Prostate gland (tissue), 2 donors: ENCODE results near the gene NHERF2. TPM values are rescaled to one million over a fixed set of nuclear protein-coding genes. Genes with fewer than 3 reads are reported as not detected.

Experiments used
- DNase-seq: peaks from one replicate; pipeline ENCODE4 v3.0.0-alpha.2; 2019; ENCODE audit warnings: low spot score
- H3K27ac ChIP-seq, 2 donors: fragments of 200-600 bp; sonication (generic); 2 replicates each; pipeline ENCODE4 v1.5.1; 2017 to 2019
- H3K27me3 ChIP-seq: fragments of 200-600 bp; sonication (generic); replicated peaks from 2 replicates; pipeline ENCODE4 v1.5.1; 2019; ENCODE audit not compliant: insufficient read depth
- H3K36me3 ChIP-seq, 2 donors: fragments of 200-600 bp; sonication (generic); 1 replicate in 1 of 2; 2 replicates in 1 of 2; pipeline versions ENCODE4 v1.5.1 to v1.8.1; 2017 to 2019
- H3K4me1 ChIP-seq: fragments of 200-600 bp; sonication (generic); replicated peaks from 2 replicates; pipeline ENCODE4 v1.5.1; 2019
- H3K4me3 ChIP-seq, 2 donors: fragments of 200-600 bp; sonication (generic); 2 replicates each; pipeline ENCODE4 v1.5.1; 2017 to 2019
- H3K9me3 ChIP-seq: fragments of 200-600 bp; sonication (generic); 2 replicates; pipeline ENCODE4 v1.5.1; 2017
- POLR2A ChIP-seq: fragments of 450-650 bp; IDR thresholded peaks from one replicate; pipeline ENCODE4 v1.6.1; 2016; ENCODE audit warnings: antibody characterized with exemption, mild to moderate bottlenecking
- POLR2AphosphoS5 ChIP-seq: sonication (generic); formaldehyde crosslinking; IDR thresholded peaks from one replicate; pipeline ENCODE4 v1.6.1; 2017; ENCODE audit warnings: antibody characterized with exemption
- WGBS: methylation state at CpG from one replicate; pipeline ENCODE4 v1.1.5; 2018; 5-methylcytosine and 5-hydroxymethylcytosine counted together
- intact Hi-C: fragments of 100-400 bp; cut with DNase I; formaldehyde crosslinking; loops from one replicate; pipeline ENCODE4 v1.14.2; 2022
- small RNA-seq, 2 donors: library from RNA; depleted of rRNA; stranded (forward); fragments of <200 nt; gene quantifications; one replicate each; pipeline ENCODE3, GENCODE V24; 2016
- total RNA-seq, 2 donors: library from RNA; depleted of rRNA; stranded (reverse); fragments of >200 nt; gene quantifications; one replicate each; pipeline ENCODE4 v1.1.0, GENCODE V29; 2016
- TF ChIP-seq, protein P1 (sequence below), 4 experiments: fragments of 200-600 bp in 2 of 4; fragments of 450-650 bp in 2 of 4; sonication (generic) in 2 of 4; IDR thresholded peaks; 1 replicate in 3 of 4; 2 replicates in 1 of 4; pipeline ENCODE4 v1.5.1; 2016 to 2019; ENCODE audit warnings: antibody characterized with exemption in 4 of 4, mild to moderate bottlenecking in 2 of 4, moderate library complexity in 2 of 4

Gene NHERF2
- total RNA-seq, 2 donors from 2014 or later = 118 to 170 TPM

DNA sequence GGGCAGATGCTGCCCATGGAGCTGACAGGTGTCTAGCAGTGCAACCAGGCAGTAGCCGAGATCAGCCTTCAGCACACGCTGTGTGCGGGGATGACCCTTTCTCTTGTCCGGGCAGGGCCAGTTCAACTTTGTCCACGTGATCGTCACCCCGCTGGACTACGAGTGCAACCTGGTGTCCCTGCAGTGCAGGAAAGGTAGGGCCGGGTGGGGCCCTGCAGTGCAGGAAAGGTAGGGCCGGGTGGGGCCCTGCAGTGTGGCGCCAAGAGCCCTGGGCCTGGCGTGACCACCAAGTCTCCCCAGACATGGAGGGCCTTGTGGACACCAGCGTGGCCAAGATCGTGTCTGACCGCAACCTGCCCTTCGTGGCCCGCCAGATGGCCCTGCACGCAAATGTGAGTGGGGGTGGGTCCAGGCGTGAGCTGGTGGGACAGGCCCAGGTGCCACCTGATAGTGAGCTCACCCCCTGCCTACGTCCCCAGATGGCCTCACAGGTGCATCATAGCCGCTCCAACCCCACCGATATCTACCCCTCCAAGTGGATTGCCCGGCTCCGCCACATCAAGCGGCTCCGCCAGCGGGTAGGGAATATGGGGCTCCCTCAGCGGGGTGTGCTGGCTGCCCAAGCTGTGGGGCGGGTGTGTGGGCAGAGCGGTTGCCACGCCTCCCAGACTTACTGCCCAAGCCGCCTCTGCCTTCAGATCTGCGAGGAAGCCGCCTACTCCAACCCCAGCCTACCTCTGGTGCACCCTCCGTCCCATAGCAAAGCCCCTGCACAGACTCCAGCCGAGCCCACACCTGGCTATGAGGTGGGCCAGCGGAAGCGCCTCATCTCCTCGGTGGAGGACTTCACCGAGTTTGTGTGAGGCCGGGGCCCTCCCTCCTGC is 61.3 kb downstream of the NHERF2 start:
- DNase-seq = no peak
- Histone ChIP-seq H3K36me3 (peaks cover 0 to 24% of the 10 kb centered on the region in 2 donors), H3K4me3 (no peak overlapping the region), H3K4me1 (peaks cover 32% of the 10 kb centered on the region), H3K9me3 (no peaks in the 10 kb centered on the region), H3K27me3 (no peaks in the 10 kb centered on the region), H3K27ac (peak overlapping the region in 1 of 2 donors; percentile 92)
- intact Hi-C loops = no loop called here
- WGBS = 81% methylated on average over 40 of the region's 41 CpGs
- TF ChIP-seq, protein P1, sequence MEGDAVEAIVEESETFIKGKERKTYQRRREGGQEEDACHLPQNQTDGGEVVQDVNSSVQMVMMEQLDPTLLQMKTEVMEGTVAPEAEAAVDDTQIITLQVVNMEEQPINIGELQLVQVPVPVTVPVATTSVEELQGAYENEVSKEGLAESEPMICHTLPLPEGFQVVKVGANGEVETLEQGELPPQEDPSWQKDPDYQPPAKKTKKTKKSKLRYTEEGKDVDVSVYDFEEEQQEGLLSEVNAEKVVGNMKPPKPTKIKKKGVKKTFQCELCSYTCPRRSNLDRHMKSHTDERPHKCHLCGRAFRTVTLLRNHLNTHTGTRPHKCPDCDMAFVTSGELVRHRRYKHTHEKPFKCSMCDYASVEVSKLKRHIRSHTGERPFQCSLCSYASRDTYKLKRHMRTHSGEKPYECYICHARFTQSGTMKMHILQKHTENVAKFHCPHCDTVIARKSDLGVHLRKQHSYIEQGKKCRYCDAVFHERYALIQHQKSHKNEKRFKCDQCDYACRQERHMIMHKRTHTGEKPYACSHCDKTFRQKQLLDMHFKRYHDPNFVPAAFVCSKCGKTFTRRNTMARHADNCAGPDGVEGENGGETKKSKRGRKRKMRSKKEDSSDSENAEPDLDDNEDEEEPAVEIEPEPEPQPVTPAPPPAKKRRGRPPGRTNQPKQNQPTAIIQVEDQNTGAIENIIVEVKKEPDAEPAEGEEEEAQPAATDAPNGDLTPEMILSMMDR (IDR thresholded peaks at IDR 0.05) = no peak
- no peak for TF ChIP-seq POLR2A
- no peak for TF ChIP-seq POLR2AphosphoS5

Small RNA genes lying within 50 kb of the gene (small RNA-seq; reads per million reads assigned to genes)
- gene RN7SL219P = 0 reads per million in 2 donors

Other genes with a start within 250 kb of the NHERF2 start
- 100 to 1,000 TPM in 1 of 2 donors, 10 to 100 TPM in 1; 87.8 to 138 TPM for gene SPSB3, start 244.3 kb upstream of the NHERF2 start, total RNA-seq
- gene NUBP2, start 243.9 kb upstream of the NHERF2 start, total RNA-seq = 100 to 1,000 TPM in 1 of 2 donors, 10 to 100 TPM in 1; 98.4 to 233 TPM
- 1 to 10 TPM in 1 of 2 donors, under 1 TPM in 1; 0.82 to 1.9 TPM for gene IGFALS, start 233.2 kb upstream of the NHERF2 start, total RNA-seq
- gene HAGH, start 200.1 kb upstream of the NHERF2 start, total RNA-seq = 100 to 1,000 TPM in 1 of 2 donors, 10 to 100 TPM in 1; 98.6 to 145 TPM
- 10 to 100 TPM; 42.3 to 45.5 TPM for gene FAHD1, start 199.7 kb upstream of the NHERF2 start, total RNA-seq
- 10 to 100 TPM in 1 of 2 donors, not detected in 1; 14.4 TPM for gene MEIOB, start 154.7 kb upstream of the NHERF2 start, total RNA-seq
- under 1 TPM; 0.77 to 0.91 TPM for gene HS3ST6, start 108.5 kb upstream of the NHERF2 start, total RNA-seq
- 10 to 100 TPM; 11.0 to 12.4 TPM for gene MSRB1, start 83.7 kb upstream of the NHERF2 start, total RNA-seq
- gene RPL3L, start 72.2 kb upstream of the NHERF2 start, total RNA-seq = under 1 TPM; 0.51 to 0.82 TPM
- gene NDUFB10, start 67.4 kb upstream of the NHERF2 start, total RNA-seq = 100 to 1,000 TPM; 172 to 333 TPM
- gene RPS2, start 62.1 kb upstream of the NHERF2 start, total RNA-seq = 1,000 to 10,000 TPM; 2,046 to 2,467 TPM
- gene RNF151, start 60.0 kb upstream of the NHERF2 start, total RNA-seq = 1 to 10 TPM in 1 of 2 donors, not detected in 1; 7.2 TPM
- gene TBL3, start 54.8 kb upstream of the NHERF2 start, total RNA-seq = 10 to 100 TPM; 54.3 to 57.1 TPM
- 1 to 10 TPM in 1 of 2 donors, under 1 TPM in 1; 0.32 to 5.0 TPM for gene NOXO1, start 45.4 kb upstream of the NHERF2 start, total RNA-seq
- gene GFER, start 42.7 kb upstream of the NHERF2 start, total RNA-seq = 10 to 100 TPM; 21.1 to 26.6 TPM
- 10 to 100 TPM in 1 of 2 donors, 1 to 10 TPM in 1; 4.0 to 16.1 TPM for gene SYNGR3, start 36.9 kb upstream of the NHERF2 start, total RNA-seq
- 10 to 100 TPM; 30.7 to 74.3 TPM for gene ZNF598, start 17.1 kb upstream of the NHERF2 start, total RNA-seq
- gene NPW, start 7.1 kb upstream of the NHERF2 start, total RNA-seq = 1 to 10 TPM; 1.8 to 3.6 TPM
- 10 to 100 TPM; 16.4 to 24.9 TPM for gene NTHL1, start 20.9 kb downstream of the NHERF2 start, total RNA-seq
- gene TSC2, start 21.1 kb downstream of the NHERF2 start, total RNA-seq = 100 to 1,000 TPM in 1 of 2 donors, 10 to 100 TPM in 1; 86.3 to 168 TPM
- gene PKD1, start 109.0 kb downstream of the NHERF2 start, total RNA-seq = 100 to 1,000 TPM; 205 to 349 TPM
- gene RAB26, start 121.7 kb downstream of the NHERF2 start, total RNA-seq = 1 to 10 TPM; 1.8 to 5.1 TPM
- gene TRAF7, start 128.9 kb downstream of the NHERF2 start, total RNA-seq = 10 to 100 TPM; 40.0 to 51.5 TPM
- 1 to 10 TPM in 1 of 2 donors, under 1 TPM in 1; 0.77 to 5.3 TPM for gene CASKIN1, start 169.7 kb downstream of the NHERF2 start, total RNA-seq
- gene MLST8, start 178.6 kb downstream of the NHERF2 start, total RNA-seq = 100 to 1,000 TPM in 1 of 2 donors, 10 to 100 TPM in 1; 55.9 to 110 TPM
- 10 to 100 TPM; 18.4 to 26.2 TPM for gene BRICD5, start 184.0 kb downstream of the NHERF2 start, total RNA-seq
- gene PGP, start 187.9 kb downstream of the NHERF2 start, total RNA-seq = 10 to 100 TPM; 12.7 to 23.7 TPM
- gene E4F1, start 196.7 kb downstream of the NHERF2 start, total RNA-seq = 10 to 100 TPM; 38.7 to 69.1 TPM
- gene DNASE1L2, start 209.5 kb downstream of the NHERF2 start, total RNA-seq = 1 to 10 TPM in 1 of 2 donors, under 1 TPM in 1; 0.77 to 4.6 TPM
- 10 to 100 TPM; 48.5 to 87.0 TPM for gene ECI1, start 224.7 kb downstream of the NHERF2 start, total RNA-seq
- gene RNPS1, start 241.2 kb downstream of the NHERF2 start, total RNA-seq = 100 to 1,000 TPM; 163 to 241 TPM